Neural cell (in vitro differentiated cells): Measurements from ENCODE around the gene FHL2. TPM values are rescaled to one million over a fixed set of nuclear protein-coding genes. Genes with fewer than 3 reads are reported as not detected.
A peak's percentile ranks its signal among the peaks of the same experiment; 100 is the strongest.

ENCODE experiments used
- H2AFZ ChIP-seq: fragments of 200-600, 300-800 bp; sonication (generic), shearing (Covaris generic); 2 replicates; pipeline ENCODE4 v1.6.0; 2014; ENCODE audit warnings: low read depth, mild to moderate bottlenecking, antibody characterized with exemption, low read length, moderate library complexity
- H3F3A ChIP-seq: fragments of 200-600 bp; shearing (Covaris generic); 2 replicates; pipeline ENCODE4 v1.6.1; 2016; ENCODE audit warnings: mild to moderate bottlenecking, moderate library complexity, mixed read lengths, antibody characterized with exemption, low read length; ENCODE audit not compliant: insufficient read depth, poor library complexity, severe bottlenecking
- H3K27ac ChIP-seq: fragments of 200-600, 300-800 bp; sonication (generic), shearing (Covaris generic); 2 replicates; pipeline ENCODE4 v1.5.1; 2014; ENCODE audit warnings: mild to moderate bottlenecking, low read length, moderate library complexity
- H3K27me3 ChIP-seq: fragments of 300-800, 200-600 bp; sonication (generic), shearing (Covaris generic); 2 replicates; pipeline ENCODE4 v1.6.0; 2014; ENCODE audit warnings: mild to moderate bottlenecking, low read depth, low read length, moderate library complexity; ENCODE audit not compliant: insufficient read depth
- H3K36me3 ChIP-seq: fragments of 300-800, 200-600 bp; sonication (generic), shearing (Covaris generic); 2 replicates; pipeline ENCODE4 v1.5.1; 2014; ENCODE audit warnings: mild to moderate bottlenecking, antibody characterized with exemption, low read length, moderate library complexity; ENCODE audit not compliant: insufficient read depth
- H3K4me2 ChIP-seq: fragments of 300-800, 200-600 bp; sonication (generic), shearing (Covaris generic); 2 replicates; pipeline ENCODE4 v1.6.0; 2014; ENCODE audit warnings: mild to moderate bottlenecking, low read length
- H3K4me3 ChIP-seq: fragments of 300-800, 200-600 bp; sonication (generic), shearing (Covaris generic); 2 replicates; pipeline ENCODE4 v1.5.1; 2014; ENCODE audit warnings: mild to moderate bottlenecking, low read length, moderate library complexity
- H3K79me2 ChIP-seq: fragments of 200-600 bp; shearing (Covaris generic); replicated peaks from 2 replicates; pipeline ENCODE4 v1.6.0; 2014; ENCODE audit warnings: mild to moderate bottlenecking, low read length, moderate library complexity; ENCODE audit not compliant: insufficient read depth
- H3K9ac ChIP-seq: fragments of 300-800, 200-600 bp; sonication (generic), shearing (Covaris generic); 2 replicates; pipeline ENCODE4 v1.6.1; 2016; ENCODE audit warnings: mild to moderate bottlenecking, low read length, mixed read lengths
- H3K9me2 ChIP-seq: fragments of 200-600 bp; shearing (Covaris generic); 2 replicates; pipeline ENCODE4 v1.6.1; 2016; ENCODE audit warnings: mild to moderate bottlenecking, low read length, mixed read lengths; ENCODE audit not compliant: insufficient read depth
- H3K9me3 ChIP-seq: fragments of 200-600, 300-800 bp; sonication (generic), shearing (Covaris generic); 2 replicates; pipeline ENCODE4 v1.6.1; 2016; ENCODE audit warnings: mild to moderate bottlenecking, mixed run types, low read length, moderate library complexity, mixed read lengths
- H4K20me1 ChIP-seq: fragments of 200-600 bp; shearing (Covaris generic); 2 replicates; pipeline ENCODE4 v1.6.1; 2016; ENCODE audit warnings: mild to moderate bottlenecking, mixed run types; ENCODE audit not compliant: insufficient read depth
- CTCF ChIP-seq: fragments of 450-650 bp; IDR thresholded peaks from 2 replicates; pipeline ENCODE4 v1.5.1; 2014; ENCODE audit warnings: antibody characterized with exemption, mild to moderate bottlenecking, moderate library complexity; ENCODE audit not compliant: poor library complexity, severe bottlenecking
- EP300 ChIP-seq: fragments of 450-650 bp; conservative IDR thresholded peaks from 2 replicates; pipeline ENCODE4 v1.6.1; 2014; ENCODE audit warnings: antibody characterized with exemption, mild to moderate bottlenecking, moderate library complexity; ENCODE audit not compliant: poor library complexity, severe bottlenecking
- EZH2 ChIP-seq: fragments of 200-600, 300-800 bp; shearing (Covaris generic), sonication (generic); IDR thresholded peaks from 2 replicates; pipeline ENCODE4 v1.6.1; 2014; ENCODE audit warnings: antibody characterized with exemption, low read length, borderline replicate concordance, mild to moderate bottlenecking; ENCODE audit not compliant: insufficient read depth, poor library complexity, severe bottlenecking
- MXI1 ChIP-seq: fragments of 450-650 bp; conservative IDR thresholded peaks from 2 replicates; pipeline ENCODE4 v1.6.1; 2014; ENCODE audit warnings: antibody characterized with exemption, mild to moderate bottlenecking; ENCODE audit not compliant: poor library complexity, severe bottlenecking
- POLR2AphosphoS5 ChIP-seq: IDR thresholded peaks from 2 replicates; pipeline ENCODE4 v1.6.1; 2012
- RAD21 ChIP-seq: fragments of 450-650 bp; conservative IDR thresholded peaks from 2 replicates; pipeline ENCODE4 v1.6.1; 2014; ENCODE audit warnings: antibody characterized with exemption, mild to moderate bottlenecking, moderate library complexity
- REST ChIP-seq: IDR thresholded peaks from 2 replicates; pipeline ENCODE4 v1.6.1; 2012; ENCODE audit warnings: borderline replicate concordance
- SMC3 ChIP-seq: fragments of 450-650 bp; conservative IDR thresholded peaks from 2 replicates; pipeline ENCODE4 v1.6.1; 2014; ENCODE audit warnings: antibody characterized with exemption, mild to moderate bottlenecking, moderate library complexity; ENCODE audit not compliant: poor library complexity
- TAF1 ChIP-seq: IDR thresholded peaks from 2 replicates; pipeline ENCODE4 v1.6.1; 2012; ENCODE audit warnings: low read depth
- polyA plus RNA-seq: library from polyadenylated mRNA; depleted of rRNA; stranded (reverse); fragments of >200 nt; gene quantifications from 2 replicates; pipeline ENCODE4 v1.2.3, GENCODE V29; 2014

The FHL2 gene
- polyA plus RNA-seq, 1 donor from 2014 or later = 3.5 TPM

GRCh38 chr2:105399207-105399861 lies 483 bp upstream of the FHL2 start:
- Histone ChIP-seq H3K9ac (peak overlapping the region; percentile 73), H3K4me2 (no peak overlapping the region), H3K27me3 (peaks cover 23% of the 10 kb centered on the region), H3K36me3 (no peaks in the 10 kb centered on the region), H3K9me3 (no peaks in the 10 kb centered on the region), H3K79me2 (no peaks in the 10 kb centered on the region), H3K4me3 (peak overlapping the region; percentile 68), H2AFZ (peak overlapping the region; percentile 8), H3F3A (no peaks in the 10 kb centered on the region), H3K9me2 (no peaks in the 10 kb centered on the region), H4K20me1 (no peaks in the 10 kb centered on the region), H3K27ac (no peak overlapping the region)
- TF ChIP-seq CTCF (peak; percentile 24), TAF1 (no peak)

GRCh38 chr2:105397953-105398335 lies 907 bp downstream of the FHL2 start:
- TF ChIP-seq EZH2 (no peak), MXI1 (no peak), RAD21 (no peak), POLR2AphosphoS5 (no peak), EP300 (no peak), SMC3 (no peak), CTCF (no peak), REST (no peak), TAF1 (no peak)
- Histone ChIP-seq H3K9me3 (no peaks in the 10 kb centered on the region), H4K20me1 (no peaks in the 10 kb centered on the region), H3K79me2 (no peaks in the 10 kb centered on the region), H3K4me3 (peak overlapping the region; percentile 68), H3K27ac (no peak overlapping the region), H3K9ac (peak overlapping the region; percentile 73), H2AFZ (no peak overlapping the region), H3K9me2 (no peaks in the 10 kb centered on the region), H3F3A (no peaks in the 10 kb centered on the region), H3K36me3 (no peaks in the 10 kb centered on the region), H3K4me2 (peak overlapping the region; percentile 23), H3K27me3 (peaks cover 23% of the 10 kb centered on the region)
